Measurements from ENCODE around the gene SORCS2.

SORCS2 gene

DNA sequence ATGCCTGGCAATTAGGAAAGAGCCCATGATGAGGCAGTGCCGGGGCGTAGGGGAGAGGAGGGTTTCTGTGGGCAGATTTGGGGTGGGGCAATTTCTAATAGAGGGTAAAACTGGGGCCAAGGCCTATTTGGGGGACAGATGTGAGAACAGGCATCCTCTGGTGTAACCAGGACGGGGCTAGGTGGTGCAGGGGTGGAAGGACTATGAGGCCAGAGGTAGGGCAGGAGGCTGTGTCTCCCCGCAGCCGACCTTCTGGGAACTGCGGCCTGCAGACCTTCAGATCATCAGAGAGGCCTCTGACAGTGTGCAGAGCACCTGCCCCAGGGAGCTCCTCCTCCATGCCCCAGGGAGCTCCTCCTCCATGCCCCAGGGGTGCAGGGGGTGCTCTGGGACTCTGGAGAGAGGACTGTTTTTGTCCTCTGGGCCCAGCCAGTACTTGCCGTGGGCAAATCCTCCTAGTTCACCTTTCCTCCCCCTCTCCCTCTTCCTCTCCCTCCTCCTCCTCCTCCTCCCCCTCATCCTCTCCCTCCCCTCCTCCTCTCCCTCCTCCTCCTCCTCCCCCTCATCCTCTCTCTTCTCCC, 101.9 kb downstream of the SORCS2 start:
- TF ChIP-seq SIN3A (IDR thresholded peaks at IDR 0.05; ENCODE audit: borderline replicate concordance, insufficient read depth, low read length) (no peak), POLR2AphosphoS5 (IDR thresholded peaks at IDR 0.05; ENCODE audit: low read depth, low read length) (no peak), FOXP2 (optimal IDR thresholded peaks at IDR 0.05; ENCODE audit: borderline replicate concordance, extremely low read depth, extremely low read length, insufficient read depth) (no peak), TAF1 (IDR thresholded peaks at IDR 0.05; ENCODE audit: borderline replicate concordance, insufficient read depth, low read length) (no peak)
- TF ChIP-seq, protein P1, sequence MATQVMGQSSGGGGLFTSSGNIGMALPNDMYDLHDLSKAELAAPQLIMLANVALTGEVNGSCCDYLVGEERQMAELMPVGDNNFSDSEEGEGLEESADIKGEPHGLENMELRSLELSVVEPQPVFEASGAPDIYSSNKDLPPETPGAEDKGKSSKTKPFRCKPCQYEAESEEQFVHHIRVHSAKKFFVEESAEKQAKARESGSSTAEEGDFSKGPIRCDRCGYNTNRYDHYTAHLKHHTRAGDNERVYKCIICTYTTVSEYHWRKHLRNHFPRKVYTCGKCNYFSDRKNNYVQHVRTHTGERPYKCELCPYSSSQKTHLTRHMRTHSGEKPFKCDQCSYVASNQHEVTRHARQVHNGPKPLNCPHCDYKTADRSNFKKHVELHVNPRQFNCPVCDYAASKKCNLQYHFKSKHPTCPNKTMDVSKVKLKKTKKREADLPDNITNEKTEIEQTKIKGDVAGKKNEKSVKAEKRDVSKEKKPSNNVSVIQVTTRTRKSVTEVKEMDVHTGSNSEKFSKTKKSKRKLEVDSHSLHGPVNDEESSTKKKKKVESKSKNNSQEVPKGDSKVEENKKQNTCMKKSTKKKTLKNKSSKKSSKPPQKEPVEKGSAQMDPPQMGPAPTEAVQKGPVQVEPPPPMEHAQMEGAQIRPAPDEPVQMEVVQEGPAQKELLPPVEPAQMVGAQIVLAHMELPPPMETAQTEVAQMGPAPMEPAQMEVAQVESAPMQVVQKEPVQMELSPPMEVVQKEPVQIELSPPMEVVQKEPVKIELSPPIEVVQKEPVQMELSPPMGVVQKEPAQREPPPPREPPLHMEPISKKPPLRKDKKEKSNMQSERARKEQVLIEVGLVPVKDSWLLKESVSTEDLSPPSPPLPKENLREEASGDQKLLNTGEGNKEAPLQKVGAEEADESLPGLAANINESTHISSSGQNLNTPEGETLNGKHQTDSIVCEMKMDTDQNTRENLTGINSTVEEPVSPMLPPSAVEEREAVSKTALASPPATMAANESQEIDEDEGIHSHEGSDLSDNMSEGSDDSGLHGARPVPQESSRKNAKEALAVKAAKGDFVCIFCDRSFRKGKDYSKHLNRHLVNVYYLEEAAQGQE (IDR thresholded peaks at IDR 0.05; ENCODE audit: insufficient read depth in 1 of 2, low read depth in 2 of 2, low read length in 2 of 2), result no peak

DNA sequence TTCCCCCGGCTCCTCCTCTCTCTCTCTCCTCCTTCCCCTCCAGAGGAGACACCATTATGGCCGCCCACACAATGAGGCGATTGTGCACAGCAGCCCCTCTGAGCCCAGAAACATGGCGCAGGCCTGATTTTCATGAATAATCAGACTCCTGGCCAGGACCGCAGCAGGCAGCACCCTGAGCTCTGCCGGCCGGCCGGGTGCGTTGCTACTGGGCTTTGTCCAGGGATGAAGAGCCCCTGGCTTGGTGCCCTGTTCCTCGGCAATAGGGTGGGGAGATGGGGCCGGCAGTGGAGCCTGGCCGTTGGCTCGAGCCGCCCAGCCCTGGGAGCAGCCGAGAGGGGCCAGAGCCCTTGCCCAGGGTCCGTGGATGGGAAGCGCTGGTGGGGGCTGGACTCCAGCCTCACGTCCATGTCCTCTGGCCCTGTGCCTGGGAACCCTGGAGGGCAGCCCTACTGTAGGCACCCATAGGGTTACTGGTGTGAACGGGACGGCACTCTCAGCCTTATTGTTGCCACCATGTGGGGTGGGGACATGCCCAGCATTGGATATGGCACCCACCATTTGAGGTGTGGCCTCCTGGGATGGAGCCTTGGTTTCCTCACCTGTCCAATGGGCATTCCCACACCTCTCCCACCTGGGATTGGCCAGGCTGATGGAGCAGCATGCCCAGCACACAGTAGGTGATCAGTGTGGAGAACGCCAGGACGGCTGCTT, 103.0 kb downstream of the SORCS2 start:
- TF ChIP-seq TAF1 (IDR thresholded peaks at IDR 0.05; ENCODE audit: borderline replicate concordance, insufficient read depth, low read length) (no peak), FOXP2 (optimal IDR thresholded peaks at IDR 0.05; ENCODE audit: borderline replicate concordance, extremely low read depth, extremely low read length, insufficient read depth) (no peak), SIN3A (IDR thresholded peaks at IDR 0.05; ENCODE audit: borderline replicate concordance, insufficient read depth, low read length) (no peak), POLR2AphosphoS5 (IDR thresholded peaks at IDR 0.05; ENCODE audit: low read depth, low read length) (no peak)
- TF ChIP-seq, protein P1 (IDR thresholded peaks at IDR 0.05; ENCODE audit: insufficient read depth in 1 of 2, low read depth in 2 of 2, low read length in 2 of 2), result no peak

DNA sequence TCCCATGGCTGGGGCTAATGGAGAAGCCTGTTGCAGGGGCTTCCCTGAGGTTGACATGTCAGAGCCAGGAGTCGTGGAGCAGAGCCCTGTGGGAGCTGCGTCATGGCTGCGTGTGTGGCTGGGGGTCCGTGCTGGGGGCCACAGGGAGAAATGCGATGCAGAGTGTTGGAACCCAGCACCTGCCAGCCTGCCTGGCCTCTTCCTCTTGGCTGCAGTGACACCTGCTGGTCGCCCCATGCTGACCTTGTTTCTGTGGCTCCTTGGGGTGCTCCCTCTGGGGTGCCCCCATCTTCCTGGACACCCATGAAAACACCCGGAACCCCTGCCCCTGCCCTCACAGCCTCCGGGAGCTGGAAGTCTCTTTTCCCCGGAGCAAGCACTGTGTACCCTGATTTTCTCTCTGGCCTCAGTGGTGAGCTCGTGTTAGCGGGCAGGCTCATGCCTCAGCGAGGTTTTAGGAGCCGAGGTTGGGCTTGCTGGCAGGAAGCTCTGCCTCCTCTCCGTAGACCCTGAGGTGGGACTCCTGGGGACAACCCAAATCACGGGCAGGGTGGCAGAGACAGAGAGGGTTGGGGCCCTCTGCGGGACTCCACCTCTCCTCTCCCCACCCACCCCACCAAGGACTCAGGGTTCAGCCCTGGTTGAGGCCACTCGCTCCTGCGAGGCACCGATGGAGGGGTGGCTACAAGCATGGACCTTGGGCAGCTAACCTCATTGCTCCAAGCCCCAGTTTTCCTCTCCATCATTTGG, 103.7 kb downstream of the SORCS2 start:
- TF ChIP-seq TAF1 (IDR thresholded peaks at IDR 0.05; ENCODE audit: borderline replicate concordance, insufficient read depth, low read length) (no peak), FOXP2 (optimal IDR thresholded peaks at IDR 0.05; ENCODE audit: borderline replicate concordance, extremely low read depth, extremely low read length, insufficient read depth) (no peak), POLR2AphosphoS5 (IDR thresholded peaks at IDR 0.05; ENCODE audit: low read depth, low read length) (no peak), SIN3A (IDR thresholded peaks at IDR 0.05; ENCODE audit: borderline replicate concordance, insufficient read depth, low read length) (no peak)
- TF ChIP-seq, protein P1 (IDR thresholded peaks at IDR 0.05; ENCODE audit: insufficient read depth in 1 of 2, low read depth in 2 of 2, low read length in 2 of 2), result no peak

DNA sequence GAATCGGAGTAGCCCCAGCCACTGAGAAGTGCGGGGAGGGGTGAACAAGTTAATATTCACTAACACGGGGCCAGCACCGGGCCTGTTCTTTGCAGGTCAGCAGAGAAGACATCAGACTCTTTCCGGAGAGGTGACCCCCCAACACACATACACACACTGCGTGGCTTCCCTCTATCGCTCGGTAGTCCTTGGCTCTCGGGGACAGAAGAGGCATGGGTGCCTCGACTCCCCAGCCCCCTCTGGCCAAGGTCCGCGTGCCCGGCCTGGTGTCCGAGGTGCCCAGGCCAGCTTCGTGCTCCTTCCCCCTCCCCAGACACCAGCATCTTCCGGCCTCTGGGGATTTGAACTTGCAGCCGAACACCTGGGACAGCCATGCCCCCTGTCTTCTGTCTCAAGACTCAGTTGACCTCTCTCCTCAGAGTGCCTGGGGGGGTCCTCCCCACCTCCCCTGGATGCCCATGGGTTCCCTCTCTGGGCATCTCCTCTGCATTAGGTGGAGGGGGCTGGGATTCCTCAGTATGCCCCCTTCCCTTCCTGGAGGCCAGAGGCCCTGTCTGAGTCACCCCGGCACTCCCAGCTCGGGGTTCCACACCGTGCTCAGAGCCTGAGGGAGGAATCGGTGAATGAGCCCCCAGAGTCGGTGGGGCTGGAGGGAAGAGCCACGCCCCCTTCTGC, 104.5 kb downstream of the SORCS2 start:
- TF ChIP-seq TAF1 (IDR thresholded peaks at IDR 0.05; ENCODE audit: borderline replicate concordance, insufficient read depth, low read length) (no peak), POLR2AphosphoS5 (IDR thresholded peaks at IDR 0.05; ENCODE audit: low read depth, low read length) (no peak), SIN3A (IDR thresholded peaks at IDR 0.05; ENCODE audit: borderline replicate concordance, insufficient read depth, low read length) (no peak), FOXP2 (optimal IDR thresholded peaks at IDR 0.05; ENCODE audit: borderline replicate concordance, extremely low read depth, extremely low read length, insufficient read depth) (no peak)
- TF ChIP-seq, protein P1 (IDR thresholded peaks at IDR 0.05; ENCODE audit: insufficient read depth in 1 of 2, low read depth in 2 of 2, low read length in 2 of 2), result no peak

Data from PFSK-1 (cell line).